Esophagus muscularis mucosa (tissue), 4 donors: ENCODE data around the gene PLA2G2A. TPM values are rescaled to one million over a fixed set of nuclear protein-coding genes. Genes with fewer than 3 reads are reported as not detected.
"Not testable (repeated sequence)": the region's sequence is repeated elsewhere in the genome, so short reads cannot be mapped to it uniquely, and the experiment has no call there.

Experiments used
- DNase-seq: peaks from one replicate; pipeline ENCODE4 v3.0.0-alpha.2; 2017; ENCODE audit errors: extremely low spot score
- H3K27ac ChIP-seq, 4 donors: fragments of 200-600 bp; sonication (generic); replicated peaks in 1 of 4; 1 replicate in 3 of 4; 2 replicates in 1 of 4; pipeline ENCODE4 v1.5.1; 2016 to 2019; ENCODE audit warnings: mild to moderate bottlenecking in 1 of 4
- H3K27me3 ChIP-seq, 4 donors: fragments of 200-600 bp; sonication (generic); one replicate each; pipeline versions ENCODE4 v1.5.1 to v1.6.0; 2016 to 2019
- H3K36me3 ChIP-seq, 4 donors: fragments of 200-600 bp; sonication (generic); one replicate each; pipeline ENCODE4 v1.5.1; 2016 to 2019
- H3K4me1 ChIP-seq, 4 donors: fragments of 200-600 bp; sonication (generic); one replicate each; pipeline ENCODE4 v1.5.1; 2016 to 2019
- H3K4me3 ChIP-seq, 4 donors: fragments of 200-600 bp; sonication (generic); 1 replicate in 2 of 4; 2 replicates in 2 of 4; pipeline ENCODE4 v1.5.1; 2016 to 2019; ENCODE audit warnings: mild to moderate bottlenecking in 4 of 4, moderate library complexity in 1 of 4
- H3K9me3 ChIP-seq, 4 donors: fragments of 200-600 bp; sonication (generic); 1 replicate in 3 of 4; 2 replicates in 1 of 4; pipeline ENCODE4 v1.5.1; 2016 to 2019
- CTCF ChIP-seq, 3 experiments: fragments of 200-600 bp in 2 of 3; fragments of 450-650 bp in 1 of 3; sonication (generic) in 2 of 3; IDR thresholded peaks; one replicate each; pipeline ENCODE4 v1.5.1; 2017 to 2019; ENCODE audit warnings: antibody characterized with exemption in 3 of 3, mild to moderate bottlenecking in 2 of 3, moderate library complexity in 1 of 3
- EP300 ChIP-seq: sonication (generic); formaldehyde crosslinking; IDR thresholded peaks from one replicate; pipeline ENCODE4 v1.6.1; 2017; ENCODE audit warnings: antibody characterized with exemption
- POLR2A ChIP-seq: fragments of 450-650 bp; IDR thresholded peaks from one replicate; pipeline ENCODE4 v1.6.1; 2017; ENCODE audit warnings: antibody characterized with exemption, moderate library complexity, mild to moderate bottlenecking, low read depth
- POLR2AphosphoS5 ChIP-seq, 2 donors: sonication (generic); formaldehyde crosslinking; IDR thresholded peaks; one replicate each; pipeline ENCODE4 v1.6.1; 2017; ENCODE audit warnings: antibody characterized with exemption in 2 of 2
- WGBS: methylation state at CpG from one replicate; pipeline ENCODE4 v1.1.5; 2018; 5-methylcytosine and 5-hydroxymethylcytosine counted together
- intact Hi-C: fragments of 100-400 bp; cut with DNase I; formaldehyde crosslinking; loops from one replicate; pipeline ENCODE4 v1.15.1; 2023
- total RNA-seq, 4 donors: library from RNA; depleted of rRNA; stranded (reverse); fragments of >200 nt; gene quantifications; one replicate each; pipeline versions ENCODE4 v1.1.0 to v1.2.1, GENCODE V29; 2016

The PLA2G2A gene
- total RNA-seq, 4 donors from 2014 or later: 29.9 to 228 (median 81.2) TPM

- intact Hi-C loops: no loop called here
- no peaks in the 10 kb centered on the region for H3K9me3 ChIP-seq
- TF ChIP-seq CTCF (IDR thresholded peaks at IDR 0.05): no peak
- TF ChIP-seq POLR2AphosphoS5 (IDR thresholded peaks at IDR 0.05): no peak
- TF ChIP-seq POLR2A: no peak
- no peak for TF ChIP-seq EP300
- no peak for DNase-seq
- H3K27me3 ChIP-seq: no peaks in the 10 kb centered on the region
- no peak overlapping the region for H3K27ac ChIP-seq
- no peaks in the 10 kb centered on the region for H3K4me1 ChIP-seq
- H3K4me3 ChIP-seq: no peak overlapping the region
- H3K36me3 ChIP-seq: no peaks in the 10 kb centered on the region
- WGBS: 100% methylated on average over 1 of the region's 1 CpG
These were observed 40.9 kb downstream of the PLA2G2A start for GRCh38 chr1:19938472-19938871.

GRCh38 chr1:19936061-19936750, 43.2 kb downstream of the PLA2G2A start:
- Histone ChIP-seq H3K4me1 (no peaks in the 10 kb centered on the region), H3K27me3 (no peaks in the 10 kb centered on the region), H3K9me3 (peaks cover 0 to 15% (median 13%) of the 10 kb centered on the region in 4 donors), H3K36me3 (no peaks in the 10 kb centered on the region), H3K4me3 (no peak overlapping the region), H3K27ac (no peak overlapping the region)
- intact Hi-C loops: no loop called here
- TF ChIP-seq CTCF (IDR thresholded peaks at IDR 0.05) (no peak), POLR2A (no peak), EP300 (no peak), POLR2AphosphoS5 (IDR thresholded peaks at IDR 0.05) (no peak)
- 69% methylated on average over 3 of the region's 3 CpGs for WGBS
- no peak for DNase-seq

GRCh38 chr1:19934336-19934735, 45.1 kb downstream of the PLA2G2A start:
- Histone ChIP-seq H3K4me1 (no peaks in the 10 kb centered on the region), H3K9me3 (peaks cover 0 to 23% (median 20%) of the 10 kb centered on the region in 4 donors), H3K4me3 (no peak overlapping the region), H3K36me3 (no peaks in the 10 kb centered on the region), H3K27ac (no peak overlapping the region), H3K27me3 (no peaks in the 10 kb centered on the region)
- WGBS: 89% methylated on average over 7 of the region's 7 CpGs
- intact Hi-C loops: no loop called here
- TF ChIP-seq CTCF (IDR thresholded peaks at IDR 0.05) (no peak), EP300 (no peak)
- no peak for DNase-seq

GRCh38 chr1:19932866-19933265, 46.6 kb downstream of the PLA2G2A start:
- no peak for DNase-seq
- TF ChIP-seq POLR2AphosphoS5 (IDR thresholded peaks at IDR 0.05) (no peak), CTCF (IDR thresholded peaks at IDR 0.05) (no peak), POLR2A (no peak), EP300 (no peak)
- H3K4me1 ChIP-seq: no peaks in the 10 kb centered on the region
- no peak overlapping the region for H3K27ac ChIP-seq
- H3K9me3 ChIP-seq: peaks cover 0 to 23% (median 20%) of the 10 kb centered on the region in 4 donors
- no peaks in the 10 kb centered on the region for H3K36me3 ChIP-seq
- H3K27me3 ChIP-seq: no peaks in the 10 kb centered on the region
- intact Hi-C loops: no loop called here
- WGBS: 0% methylated on average over 1 of the region's 1 CpG
- no peak overlapping the region for H3K4me3 ChIP-seq

GRCh38 chr1:19927130-19927421, 52.3 kb downstream of the PLA2G2A start:
- intact Hi-C loops: not testable (repeated sequence)
- WGBS: 57% methylated on average over 3 of the region's 3 CpGs

More at GRCh38 chr1:19927130-19927421, 52.3 kb downstream of the PLA2G2A start:
- not testable (repeated sequence) for H3K4me3 ChIP-seq, DNase-seq, H3K27me3 ChIP-seq, H3K27ac ChIP-seq, H3K4me1 ChIP-seq, H3K36me3 ChIP-seq
- H3K9me3 ChIP-seq: peaks cover 0 to 17% (median 15%) of the 10 kb centered on the region in 4 donors
